H1 (cell line): ENCODE measurements around the gene ELP4. TPM values are rescaled to one million over a fixed set of nuclear protein-coding genes. Genes with fewer than 3 reads are reported as not detected.

ENCODE experiments used
- CTCF ChIA-PET: fragments of 300-600 bp; sonication (Branson Sonifier 250); formaldehyde crosslinking; loops from one replicate; lab custom pipeline; 2021; ENCODE audit not compliant: partially characterized antibody; lab: Charles Lee
- POLR2A ChIA-PET: fragments of 300-600 bp; sonication (Branson Sonifier 250); formaldehyde crosslinking; loops from one replicate; lab custom pipeline; 2021; ENCODE audit warnings: inconsistent platforms; ENCODE audit not compliant: partially characterized antibody; lab: Charles Lee
- DNase-seq, 2 experiments: peaks; one replicate each; pipeline versions ENCODE4 v3.0.0 to v3.0.0-alpha.2; 2010 to 2022; ENCODE audit warnings: low spot score in 2 of 2, low read depth in 1 of 2, mixed read lengths in 1 of 2
- FAIRE-seq: peaks from 2 replicates; lab custom pipeline; 2011; peaks lifted over from hg19 to GRCh38; lab: Jason Lieb, UNC
- H2AFZ ChIP-seq: 2 replicates; pipeline ENCODE4 v1.8.1; 2012; ENCODE audit warnings: low read length, inconsistent platforms
- H2AK5ac ChIP-seq: 2 replicates; pipeline ENCODE4 v1.6.1; 2013; ENCODE audit warnings: low read depth, low read length
- H2BK120ac ChIP-seq: replicated peaks from 2 replicates; pipeline ENCODE3; 2013; ENCODE audit warnings: low read depth, low read length, inconsistent platforms
- H2BK12ac ChIP-seq: 2 replicates; pipeline ENCODE4 v1.6.1; 2013; ENCODE audit warnings: low read depth, low read length
- H2BK15ac ChIP-seq: 2 replicates; pipeline ENCODE4 v1.6.1; 2013; ENCODE audit warnings: low read length
- H2BK20ac ChIP-seq: 2 replicates; pipeline ENCODE4 v1.6.1; 2013; ENCODE audit warnings: low read length
- H2BK5ac ChIP-seq: 2 replicates; pipeline ENCODE4 v1.6.1; 2013; ENCODE audit warnings: low read depth, low read length
- H3K14ac ChIP-seq: 2 replicates; pipeline ENCODE4 v1.6.1; 2013; ENCODE audit warnings: inconsistent platforms; ENCODE audit not compliant: insufficient read length
- H3K18ac ChIP-seq: 2 replicates; pipeline ENCODE4 v1.6.1; 2013; ENCODE audit warnings: low read length; ENCODE audit errors: extremely low read depth
- H3K23ac ChIP-seq: 2 replicates; pipeline ENCODE4 v1.6.1; 2013; ENCODE audit warnings: inconsistent platforms; ENCODE audit not compliant: insufficient read length
- H3K23me2 ChIP-seq: 2 replicates; pipeline ENCODE4 v1.6.1; 2013; ENCODE audit warnings: low read depth, low read length
- H3K27ac ChIP-seq: 2 replicates; pipeline ENCODE4 v1.6.1; 2011; ENCODE audit warnings: low read depth, low read length, inconsistent platforms
- H3K27me3 ChIP-seq, 4 experiments: replicated peaks in 1 of 4; 1 replicate in 1 of 4; 2 replicates in 3 of 4; pipeline versions ENCODE4 v1.6.1 to v1.8.1; 2011 to 2013; ENCODE audit warnings: low read length in 3 of 4, mild to moderate bottlenecking in 3 of 4, inconsistent platforms in 2 of 4, mixed read lengths in 2 of 4, moderate library complexity in 1 of 4; ENCODE audit not compliant: control insufficient read depth in 3 of 4, insufficient read depth in 3 of 4; ENCODE audit errors: extremely low read depth in 1 of 4
- H3K36me3 ChIP-seq, 4 experiments: 2 replicates each; pipeline versions ENCODE4 v1.6.1 to v1.8.1; 2011 to 2013; ENCODE audit warnings: mild to moderate bottlenecking in 4 of 4, low read length in 3 of 4, moderate library complexity in 2 of 4, control low read depth in 1 of 4, inconsistent platforms in 1 of 4; ENCODE audit not compliant: insufficient read depth in 4 of 4, control insufficient read depth in 2 of 4
- H3K4ac ChIP-seq: replicated peaks from 2 replicates; pipeline ENCODE3; 2013; ENCODE audit warnings: low read length, low read depth, mixed read lengths, inconsistent platforms; ENCODE audit not compliant: insufficient read length
- H3K4me1 ChIP-seq, 4 experiments: replicated peaks in 1 of 4; 1 replicate in 1 of 4; 2 replicates in 3 of 4; pipeline versions ENCODE4 v1.6.1 to v1.8.1; 2011 to 2013; ENCODE audit warnings: low read length in 3 of 4, inconsistent platforms in 2 of 4, mixed read lengths in 1 of 4; ENCODE audit not compliant: insufficient read depth in 4 of 4, control insufficient read depth in 3 of 4
- H3K4me2 ChIP-seq, 2 experiments: 2 replicates each; pipeline versions ENCODE4 v1.6.1 to v1.8.1; 2011 to 2013; ENCODE audit warnings: low read depth in 2 of 2, low read length in 2 of 2, control low read depth in 1 of 2, inconsistent platforms in 1 of 2, mild to moderate bottlenecking in 1 of 2; ENCODE audit not compliant: insufficient read depth in 1 of 2
- H3K4me3 ChIP-seq, 4 experiments: fragments of 200-600, 300-600 bp in 1 of 4; sonication (generic), shearing (Covaris generic), sonication (Bioruptor Twin) in 1 of 4; 2 replicates each; pipeline versions ENCODE4 v1.5.1 to v1.8.1; 2011 to 2016; ENCODE audit warnings: low read length in 4 of 4, low read depth in 3 of 4, control low read depth in 2 of 4, inconsistent platforms in 2 of 4, mild to moderate bottlenecking in 2 of 4, mixed read lengths in 1 of 4, moderate library complexity in 1 of 4; ENCODE audit not compliant: insufficient read depth in 2 of 4; ENCODE audit errors: extremely low read depth in 1 of 4
- H3K56ac ChIP-seq: replicated peaks from 2 replicates; pipeline ENCODE3; 2013; ENCODE audit warnings: low read depth, mild to moderate bottlenecking, mixed read lengths, low read length, inconsistent platforms; ENCODE audit not compliant: insufficient read length
- H3K79me1 ChIP-seq: 2 replicates; pipeline ENCODE4 v1.6.1; 2013; ENCODE audit warnings: low read depth, low read length, control low read depth
- H3K79me2 ChIP-seq, 2 experiments: 2 replicates each; pipeline versions ENCODE4 v1.6.1 to v1.8.1; 2012 to 2013; ENCODE audit warnings: low read length in 2 of 2, mild to moderate bottlenecking in 2 of 2, inconsistent platforms in 1 of 2; ENCODE audit not compliant: insufficient read depth in 2 of 2, control insufficient read depth in 1 of 2
- H3K9ac ChIP-seq, 4 experiments: replicated peaks in 1 of 4; 1 replicate in 1 of 4; 2 replicates in 3 of 4; pipeline versions ENCODE4 v1.6.1 to v1.8.1; 2011 to 2013; ENCODE audit warnings: low read depth in 3 of 4, low read length in 3 of 4, control low read depth in 2 of 4, mild to moderate bottlenecking in 2 of 4, moderate library complexity in 2 of 4, inconsistent platforms in 1 of 4; ENCODE audit errors: extremely low read depth in 1 of 4
- H3K9me3 ChIP-seq, 2 experiments: 2 replicates each; pipeline versions ENCODE4 v1.6.1 to v1.8.1; 2012 to 2013; ENCODE audit warnings: mild to moderate bottlenecking in 2 of 2, moderate library complexity in 2 of 2, control low read depth in 1 of 2, inconsistent platforms in 1 of 2, low read depth in 1 of 2, low read length in 1 of 2, mixed read lengths in 1 of 2; ENCODE audit not compliant: insufficient read depth in 2 of 2
- H4K20me1 ChIP-seq, 2 experiments: replicated peaks in 1 of 2; 2 replicates each; pipeline versions ENCODE3 to v1.8.1; 2011 to 2013; ENCODE audit warnings: inconsistent platforms in 2 of 2, low read length in 2 of 2, mild to moderate bottlenecking in 1 of 2; ENCODE audit not compliant: insufficient read depth in 2 of 2, control insufficient read depth in 1 of 2
- H4K5ac ChIP-seq: 2 replicates; pipeline ENCODE4 v1.6.1; 2013; ENCODE audit warnings: low read length, low read depth, mixed read lengths, inconsistent platforms; ENCODE audit not compliant: insufficient read length
- H4K8ac ChIP-seq: 2 replicates; pipeline ENCODE4 v1.8.0; 2013; ENCODE audit warnings: mild to moderate bottlenecking, moderate library complexity, low read length, inconsistent platforms; ENCODE audit not compliant: insufficient read depth; ENCODE audit errors: extremely low read depth
- H4K91ac ChIP-seq: replicated peaks from 2 replicates; pipeline ENCODE3; 2013; ENCODE audit warnings: low read length, mixed read lengths, inconsistent platforms; ENCODE audit not compliant: insufficient read length
- KDM1A ChIP-seq: fragments of 200-600, 300-600 bp; sonication (generic); IDR thresholded peaks from 2 replicates; pipeline ENCODE4 v1.7.1; 2016; ENCODE audit warnings: mild to moderate bottlenecking, low read length, borderline replicate concordance
- RBBP5 ChIP-seq: IDR thresholded peaks from 2 replicates; pipeline ENCODE4 v1.7.1; 2012; ENCODE audit warnings: low read depth, mild to moderate bottlenecking, inconsistent platforms, low read length, moderate library complexity, borderline replicate concordance
- WGBS, 2 experiments: shearing (Covaris generic) in 1 of 2; methylation state at CpG; one replicate each; pipeline versions ENCODE4 v1.1.6 to v1.1.7; 2013 to 2015; ENCODE audit warnings: low lambda C conversion rate in 2 of 2, mixed read lengths in 2 of 2, inconsistent platforms in 1 of 2, low coverage in 1 of 2, missing lambda C conversion rate in 1 of 2; ENCODE audit not compliant: insufficient replicate concordance in 2 of 2, insufficient coverage in 1 of 2, insufficient read length in 1 of 2; ENCODE audit errors: extremely low coverage in 1 of 2, missing lambda C conversion rate in 1 of 2; 5-methylcytosine and 5-hydroxymethylcytosine counted together
- polyA plus RNA-seq, 7 experiments: library from polyadenylated mRNA; depleted of rRNA in 3 of 7; stranded (reverse) in 5 of 7; unstranded in 2 of 7; fragments of >200 nt in 5 of 7; fragments of 200-250 nt in 2 of 7; gene quantifications; 1 replicate in 5 of 7; 2 replicates in 1 of 7; 4 replicates in 1 of 7; pipeline versions ENCODE4 v1.2.1 to v1.2.3, GENCODE V29; 2011 to 2013; ENCODE audit warnings: missing spikeins in 2 of 7, mixed read lengths in 2 of 7
- total RNA-seq: library from RNA; stranded (reverse); fragmentation: NEBNext Ultra II Directional; extraction: Animal tissue kit (Norgen Biotek cat#: 25700); gene quantifications from 2 replicates; pipeline ENCODE4 v1.2.1, GENCODE V29; 2021

ELP4 gene
- total and polyA plus RNA-seq, 2 of the 8 experiments (the other 6 are each of a cell fraction or from before 2014, with no cell fraction given): 14.0 to 18.6 TPM

DNA sequence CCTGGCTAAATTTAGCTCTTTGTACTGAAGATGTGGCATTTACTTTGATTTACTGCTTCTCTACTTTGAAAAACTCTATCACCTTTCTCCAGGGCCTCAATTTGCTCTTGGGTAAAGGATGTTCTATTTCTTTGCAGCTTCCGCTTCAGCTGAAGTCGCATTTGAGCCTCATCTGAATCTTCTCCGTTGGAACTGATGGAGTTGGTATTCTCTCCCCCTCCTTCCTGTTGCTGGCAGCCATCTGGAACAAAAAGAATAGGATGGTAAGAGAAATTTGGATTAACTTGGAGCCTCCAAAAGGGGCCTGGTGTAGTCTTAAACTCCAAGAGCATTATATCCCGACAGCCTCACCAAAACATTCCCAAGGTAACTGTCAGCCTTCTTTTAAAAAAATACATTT is 285.0 kb downstream of the ELP4 start:
- no peaks in the 10 kb centered on the region for H4K20me1 ChIP-seq
- no peak overlapping the region for H3K18ac ChIP-seq
- 69% methylated on average over 4 of the region's 4 CpGs; no CpG with 5 or more reads in 1 of the 2 experiments for WGBS, 2 experiments
- H2AK5ac ChIP-seq: no peak overlapping the region
- H3K79me2 ChIP-seq: no peaks in the 10 kb centered on the region
- peaks cover 35 to 46% (median 42%) of the 10 kb centered on the region in 4 experiments for H3K27me3 ChIP-seq
- no peaks in the 10 kb centered on the region for H3K9me3 ChIP-seq
- H2BK20ac ChIP-seq: no peak overlapping the region
- H3K4me2 ChIP-seq: no peak overlapping the region
- H3K14ac ChIP-seq: no peak overlapping the region
- H3K23me2 ChIP-seq: peaks cover 7% of the 10 kb centered on the region; the same call in 1 of the 2 replicates
- H2AFZ ChIP-seq: no peak overlapping the region
- H2BK12ac ChIP-seq: no peak overlapping the region
- H4K91ac ChIP-seq: no peak overlapping the region
- no peak overlapping the region for H3K4me3 ChIP-seq
- peaks cover 10 to 13% (median 11%) of the 10 kb centered on the region in 4 experiments for H3K4me1 ChIP-seq
- H3K79me1 ChIP-seq: no peaks in the 10 kb centered on the region
- ChIA-PET CTCF (interaction anchor here (1.0 to 1.7 kb wide), 2 partner anchors 40 to 381 kb away, joined by 4 to 7 read pairs; no protein-coding TSS in a partner anchor), POLR2A (no interaction called here)
- H4K5ac ChIP-seq: no peak overlapping the region
- H2BK5ac ChIP-seq: no peak overlapping the region
- no peak overlapping the region for H4K8ac ChIP-seq
- no peak overlapping the region for H3K9ac ChIP-seq
- H2BK120ac ChIP-seq: no peak overlapping the region
- H3K36me3 ChIP-seq: no peaks in the 10 kb centered on the region; a peak in 1 of 8 replicates
- H2BK15ac ChIP-seq: no peak overlapping the region
- no peak overlapping the region for H3K27ac ChIP-seq
- H3K23ac ChIP-seq: no peak overlapping the region
- H3K56ac ChIP-seq: no peak overlapping the region
- DNase-seq (no peak), FAIRE-seq (no peak)
- H3K4ac ChIP-seq: no peak overlapping the region
- TF ChIP-seq KDM1A (no peak), RBBP5 (no peak)
